ENCODE data around the gene TMPRSS3.

DNA sequence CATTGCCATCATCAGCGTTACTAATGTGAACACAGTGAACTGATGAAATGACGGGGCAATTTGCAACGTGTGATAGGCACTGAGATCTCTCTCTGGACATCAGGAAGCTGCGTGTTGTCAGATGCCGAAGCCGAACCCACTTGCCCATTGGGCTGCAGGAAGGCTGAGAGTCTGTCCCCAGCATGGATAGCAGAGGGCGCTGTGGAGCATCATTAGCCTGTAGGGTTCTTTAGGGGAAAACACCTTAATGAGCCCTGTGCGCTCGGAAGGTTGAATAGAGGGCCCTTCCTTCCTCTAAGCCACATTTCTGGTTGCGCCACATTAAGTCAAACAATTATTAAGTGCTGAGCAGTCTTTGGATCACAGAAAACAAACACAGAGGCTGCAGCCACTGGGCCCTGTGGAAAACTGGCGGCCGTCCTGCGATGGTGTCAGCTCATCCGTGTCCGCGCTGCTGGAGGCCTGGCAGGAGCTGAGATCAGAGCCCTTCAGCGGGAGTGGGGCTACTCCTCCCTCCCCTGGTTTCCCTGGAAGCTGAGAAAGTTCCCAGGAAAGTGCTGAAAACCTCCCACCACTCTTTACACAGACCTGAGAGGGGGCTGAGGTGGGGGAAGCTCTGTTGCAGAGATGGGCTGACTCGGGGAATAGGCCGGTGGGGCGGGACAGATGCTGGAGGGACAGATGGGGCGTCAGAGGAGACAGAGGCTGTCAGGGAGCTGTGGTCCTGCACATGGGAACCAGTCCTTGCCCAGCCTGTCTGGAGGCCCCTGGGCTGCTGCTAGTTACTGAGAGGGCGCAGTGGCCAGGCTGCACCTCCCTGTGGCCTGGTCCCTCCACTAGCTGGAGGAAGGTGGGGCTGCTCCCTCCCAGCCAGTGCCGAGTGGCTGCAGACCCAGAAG, 57.8 kb downstream of the TMPRSS3 start:
- TF ChIP-seq, protein P1, sequence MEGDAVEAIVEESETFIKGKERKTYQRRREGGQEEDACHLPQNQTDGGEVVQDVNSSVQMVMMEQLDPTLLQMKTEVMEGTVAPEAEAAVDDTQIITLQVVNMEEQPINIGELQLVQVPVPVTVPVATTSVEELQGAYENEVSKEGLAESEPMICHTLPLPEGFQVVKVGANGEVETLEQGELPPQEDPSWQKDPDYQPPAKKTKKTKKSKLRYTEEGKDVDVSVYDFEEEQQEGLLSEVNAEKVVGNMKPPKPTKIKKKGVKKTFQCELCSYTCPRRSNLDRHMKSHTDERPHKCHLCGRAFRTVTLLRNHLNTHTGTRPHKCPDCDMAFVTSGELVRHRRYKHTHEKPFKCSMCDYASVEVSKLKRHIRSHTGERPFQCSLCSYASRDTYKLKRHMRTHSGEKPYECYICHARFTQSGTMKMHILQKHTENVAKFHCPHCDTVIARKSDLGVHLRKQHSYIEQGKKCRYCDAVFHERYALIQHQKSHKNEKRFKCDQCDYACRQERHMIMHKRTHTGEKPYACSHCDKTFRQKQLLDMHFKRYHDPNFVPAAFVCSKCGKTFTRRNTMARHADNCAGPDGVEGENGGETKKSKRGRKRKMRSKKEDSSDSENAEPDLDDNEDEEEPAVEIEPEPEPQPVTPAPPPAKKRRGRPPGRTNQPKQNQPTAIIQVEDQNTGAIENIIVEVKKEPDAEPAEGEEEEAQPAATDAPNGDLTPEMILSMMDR (IDR thresholded peaks at IDR 0.05): peak; percentile 22 to 89 (median 80)
- TF ChIP-seq POLR2A (IDR thresholded peaks at IDR 0.05) (no peak), POLR2AphosphoS5 (IDR thresholded peaks at IDR 0.05) (peak; percentile 92)
